Daoy (cell line): ENCODE data around the gene CNFN. TPM values are rescaled to one million over a fixed set of nuclear protein-coding genes. Genes with fewer than 3 reads are reported as not detected.

Source experiments
- DNase-seq: peaks from one replicate; pipeline ENCODE4 v3.0.0-alpha.2; 2015; ENCODE audit warnings: low read depth
- total RNA-seq: library from RNA; depleted of rRNA; stranded (reverse); fragments of >200 nt; shearing (Covaris generic); gene quantifications from 2 replicates; pipeline ENCODE4 v1.2.3, GENCODE V29; 2014

Gene CNFN
- total RNA-seq, 1 experiment from 2014 or later: 2.0 TPM

DNA sequence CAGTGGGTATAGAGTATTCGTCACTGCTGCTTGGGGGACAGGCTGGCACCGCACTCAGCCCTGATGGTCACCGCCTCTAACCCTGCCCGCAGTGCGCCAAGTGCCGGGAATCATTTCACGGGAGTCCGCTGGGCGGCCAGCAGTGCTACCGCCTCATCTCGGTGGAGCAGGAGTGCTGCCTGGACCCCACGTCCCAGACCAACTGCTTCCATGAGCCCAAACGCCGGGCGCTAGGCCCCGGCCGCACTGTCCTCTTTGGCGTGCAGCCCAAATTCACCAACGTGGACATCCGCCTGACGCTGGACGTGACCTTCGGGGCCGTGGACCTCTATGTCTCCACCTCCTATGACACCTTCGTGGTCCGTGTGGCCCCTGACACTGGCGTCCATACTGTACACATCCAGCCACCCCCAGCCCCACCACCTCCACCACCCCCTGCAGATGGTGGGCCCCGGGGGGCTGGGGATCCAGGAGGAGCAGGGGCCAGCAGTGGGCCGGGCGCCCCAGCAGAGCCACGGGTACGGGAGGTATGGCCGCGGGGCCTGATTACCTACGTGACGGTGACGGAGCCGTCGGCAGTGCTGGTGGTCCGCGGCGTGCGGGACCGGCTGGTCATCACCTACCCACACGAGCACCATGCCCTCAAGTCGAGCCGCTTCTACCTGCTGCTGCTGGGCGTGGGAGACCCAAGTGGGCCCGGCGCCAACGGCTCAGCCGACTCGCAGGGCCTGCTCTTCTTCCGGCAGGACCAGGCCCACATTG, 14.5 kb downstream of the CNFN start:
- no peak for DNase-seq

DNA sequence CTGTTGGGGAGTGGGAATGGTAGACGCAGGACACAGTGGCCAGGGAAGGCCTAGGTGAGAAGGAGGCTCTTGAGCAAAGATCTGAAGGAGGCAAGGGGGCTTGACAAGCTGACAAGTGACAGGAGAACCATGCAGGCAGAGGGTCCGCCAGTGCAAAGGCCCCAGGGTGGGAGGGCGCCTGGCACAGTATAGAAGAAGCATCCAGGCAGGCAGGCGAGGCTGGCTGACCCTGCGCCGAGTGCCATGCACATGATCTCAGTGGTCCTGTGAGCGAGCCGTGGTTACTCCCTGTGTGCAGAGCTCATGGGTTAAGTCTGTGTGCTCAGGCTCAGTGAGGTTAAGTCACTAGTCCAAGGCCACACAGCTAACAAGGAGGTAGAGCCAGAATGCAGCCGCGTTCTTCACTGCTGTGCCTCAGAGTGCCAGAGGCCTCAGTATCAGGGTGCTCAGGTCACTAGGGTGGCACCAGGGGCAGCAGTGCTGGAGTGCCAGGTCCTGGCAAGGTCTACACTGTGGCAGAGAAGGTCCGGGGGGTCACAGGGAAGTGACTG, 15.2 kb downstream of the CNFN start:
- no peak for DNase-seq

DNA sequence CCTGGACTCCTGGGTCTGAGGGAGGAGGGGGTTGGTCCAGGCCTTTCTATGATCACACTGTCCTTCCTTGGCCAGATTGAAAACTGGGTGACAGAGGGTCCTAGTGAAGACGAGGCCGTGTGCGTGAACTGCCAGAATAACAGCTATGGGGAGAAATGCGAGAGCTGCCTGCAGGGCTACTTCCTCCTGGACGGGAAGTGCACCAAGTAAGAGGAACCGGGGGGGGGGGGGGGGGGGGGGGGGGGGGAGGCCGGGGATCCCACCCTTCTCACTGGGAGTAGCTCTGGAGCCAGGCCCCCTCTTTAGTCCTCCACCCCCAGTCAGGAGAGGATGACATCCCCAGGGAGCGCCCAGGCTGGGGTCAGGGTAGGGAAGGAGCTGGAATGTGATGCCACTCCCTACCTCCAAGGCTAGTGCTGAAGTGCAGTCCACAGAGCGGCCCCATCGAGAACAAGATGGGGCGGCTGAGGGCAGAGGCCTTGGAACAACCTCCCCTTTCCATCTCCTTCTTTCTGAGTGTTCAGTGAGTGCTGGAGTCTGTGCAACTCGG, 19.4 kb downstream of the CNFN start:
- DNase-seq: no peak

DNA sequence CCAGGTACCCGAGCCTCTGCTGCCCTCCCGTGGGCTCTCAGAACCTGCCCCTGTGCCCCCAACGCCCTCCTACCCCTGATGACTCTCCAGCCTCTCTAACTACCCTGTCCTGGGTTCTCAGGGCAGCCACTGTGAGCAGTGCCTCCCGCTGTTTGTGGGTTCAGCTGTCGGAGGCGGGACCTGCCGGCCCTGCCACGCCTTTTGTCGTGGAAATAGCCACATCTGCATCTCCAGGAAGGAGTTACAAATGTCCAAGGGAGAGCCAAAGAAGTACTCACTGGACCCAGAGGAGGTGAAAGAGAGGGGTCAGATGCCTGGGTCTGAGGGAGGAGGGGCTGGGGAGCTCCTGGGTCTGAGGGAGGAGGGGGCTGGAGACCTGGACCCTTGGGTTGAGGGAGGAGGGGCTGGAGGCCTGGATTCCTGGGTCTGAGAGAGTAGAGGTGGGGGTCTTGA, 20.0 kb downstream of the CNFN start:
- no peak for DNase-seq

DNA sequence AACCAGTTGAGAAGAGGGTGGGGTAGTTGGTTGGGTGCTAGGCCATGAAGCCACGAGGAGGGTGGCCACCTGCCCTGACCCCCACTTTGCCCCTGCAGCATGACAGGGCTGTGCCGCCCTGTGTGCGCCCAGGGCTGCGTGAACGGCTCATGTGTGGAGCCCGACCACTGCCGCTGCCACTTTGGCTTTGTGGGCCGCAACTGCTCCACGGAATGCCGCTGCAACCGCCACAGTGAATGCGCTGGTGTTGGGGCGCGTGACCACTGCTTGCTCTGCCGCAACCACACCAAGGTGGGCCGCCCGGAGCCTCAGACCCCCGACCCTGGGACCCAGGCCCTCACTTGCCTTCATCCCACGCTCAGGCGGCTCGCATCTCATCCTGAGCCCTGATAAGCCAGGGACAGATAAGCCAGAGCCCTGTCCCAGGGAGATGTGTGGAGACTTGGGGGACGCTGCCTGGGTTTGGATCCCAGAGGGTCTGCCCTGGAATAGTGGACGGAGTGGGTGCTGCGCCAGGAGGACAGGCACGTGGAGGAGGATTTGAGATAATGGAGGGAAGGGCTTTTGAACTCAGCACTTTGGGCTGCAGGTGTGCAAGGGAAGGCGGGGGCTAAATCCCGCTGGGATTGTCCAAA, 20.5 kb downstream of the CNFN start:
- no peak for DNase-seq

DNA sequence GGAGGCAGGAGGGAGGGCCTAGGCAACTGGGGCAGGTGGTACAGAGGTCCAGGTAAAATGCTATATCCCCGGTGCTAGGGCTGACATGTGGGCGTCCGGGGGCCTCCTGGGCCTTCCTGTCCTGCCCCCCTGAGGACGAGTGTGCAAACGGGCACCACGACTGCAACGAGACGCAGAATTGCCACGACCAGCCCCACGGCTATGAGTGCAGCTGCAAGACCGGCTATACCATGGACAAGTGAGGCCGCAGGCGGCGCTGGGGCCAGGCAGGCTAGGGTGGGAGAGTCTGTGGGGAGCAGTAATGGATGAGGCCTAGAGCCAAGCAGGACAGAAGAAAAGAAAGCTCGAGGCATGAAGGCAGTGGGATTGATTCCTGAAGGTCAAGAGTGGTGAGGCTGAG, 21.3 kb downstream of the CNFN start:
- DNase-seq: no peak

DNA sequence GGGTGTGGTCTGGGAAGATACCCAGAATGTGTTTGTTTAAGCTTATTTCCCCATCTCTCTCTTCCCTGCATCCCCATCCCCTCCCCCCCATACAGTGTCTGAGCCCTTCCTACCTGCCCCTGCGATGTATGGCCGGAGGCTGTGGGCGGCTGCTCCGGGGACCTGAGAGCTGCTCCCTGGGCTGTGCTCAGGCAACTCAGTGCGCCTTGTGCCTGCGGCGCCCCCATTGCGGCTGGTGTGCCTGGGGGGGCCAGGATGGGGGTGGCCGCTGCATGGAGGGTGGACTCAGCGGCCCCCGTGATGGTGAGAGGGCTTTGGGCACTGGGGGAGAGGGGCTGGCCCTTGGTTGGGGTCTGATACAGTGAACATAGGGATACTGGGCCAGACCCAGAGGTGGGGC, 21.7 kb downstream of the CNFN start:
- DNase-seq: no peak

DNA sequence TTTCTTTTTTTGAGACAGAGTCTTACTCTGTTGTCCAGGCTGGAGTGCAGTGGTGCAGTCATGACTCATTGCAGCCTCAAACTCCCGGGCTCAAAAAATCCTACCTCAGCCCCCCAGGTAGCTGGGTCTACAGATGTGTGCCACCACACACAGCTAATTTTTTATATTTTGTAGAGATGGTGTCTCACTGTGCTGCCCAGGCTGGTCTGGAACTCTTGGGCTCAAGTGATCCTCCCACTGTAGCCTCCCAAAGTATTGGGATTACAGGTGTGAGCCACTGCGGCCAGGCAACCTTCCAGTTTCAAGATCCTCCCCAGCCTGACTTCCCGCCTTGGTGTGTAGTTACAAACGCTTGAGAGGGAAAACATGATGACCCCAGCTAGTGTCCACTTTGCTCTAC, 22.2 kb downstream of the CNFN start:
- no peak for DNase-seq

DNA sequence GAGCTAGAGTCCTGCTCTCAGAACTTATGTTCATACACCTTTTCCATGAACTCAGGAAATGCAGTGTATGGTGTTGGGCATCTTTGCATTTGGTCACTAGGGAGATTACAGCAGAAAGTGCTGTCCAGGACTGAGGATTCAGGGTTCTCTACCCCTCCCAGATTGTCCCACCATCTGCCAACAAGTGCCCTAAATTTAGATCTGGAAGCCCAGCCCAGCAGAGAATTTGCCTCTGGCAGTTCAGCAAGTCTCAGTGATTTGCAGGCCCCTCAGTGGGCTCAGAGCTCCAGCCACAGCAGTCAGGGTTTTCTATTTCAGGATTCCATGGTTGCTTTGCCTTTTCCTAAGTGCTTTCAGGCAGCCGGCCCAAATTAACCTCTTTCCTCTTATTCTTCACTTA, 23.4 kb downstream of the CNFN start:
- DNase-seq: no peak

DNA sequence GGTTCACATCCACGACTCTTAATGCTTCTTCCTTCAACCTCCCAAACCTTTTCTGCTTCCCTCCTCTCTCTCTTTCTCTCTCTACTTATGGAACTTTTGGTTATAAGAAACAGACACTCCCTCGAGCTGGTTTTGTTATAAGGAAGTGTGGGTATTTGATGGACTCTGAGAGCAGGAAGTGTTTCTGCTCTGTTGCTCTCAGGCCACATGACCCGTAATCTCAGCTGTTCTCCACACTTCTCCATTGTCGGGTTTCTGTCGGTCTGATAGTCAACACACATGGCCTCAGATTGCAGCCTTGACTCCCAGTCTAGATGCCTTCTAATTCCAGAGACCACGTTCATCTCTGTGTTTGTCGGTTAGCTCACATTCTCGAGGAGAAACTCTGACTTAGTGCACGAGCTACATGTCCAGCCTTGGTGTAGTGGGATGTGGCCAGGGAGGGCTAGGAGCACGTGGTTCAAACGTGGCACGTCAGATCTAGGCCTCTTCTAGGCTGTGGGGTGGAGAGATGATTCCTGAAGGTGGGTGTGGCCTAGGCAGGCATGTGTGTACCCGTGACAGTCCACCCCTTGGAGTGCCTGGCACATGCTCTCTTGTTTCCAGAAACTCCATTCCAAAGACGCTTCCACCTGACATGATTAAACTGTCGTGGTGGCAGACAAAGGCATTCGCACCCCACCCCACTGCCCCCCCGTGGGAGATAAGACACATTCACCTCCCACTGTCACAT, 26.3 kb downstream of the CNFN start:
- no peak for DNase-seq

DNA sequence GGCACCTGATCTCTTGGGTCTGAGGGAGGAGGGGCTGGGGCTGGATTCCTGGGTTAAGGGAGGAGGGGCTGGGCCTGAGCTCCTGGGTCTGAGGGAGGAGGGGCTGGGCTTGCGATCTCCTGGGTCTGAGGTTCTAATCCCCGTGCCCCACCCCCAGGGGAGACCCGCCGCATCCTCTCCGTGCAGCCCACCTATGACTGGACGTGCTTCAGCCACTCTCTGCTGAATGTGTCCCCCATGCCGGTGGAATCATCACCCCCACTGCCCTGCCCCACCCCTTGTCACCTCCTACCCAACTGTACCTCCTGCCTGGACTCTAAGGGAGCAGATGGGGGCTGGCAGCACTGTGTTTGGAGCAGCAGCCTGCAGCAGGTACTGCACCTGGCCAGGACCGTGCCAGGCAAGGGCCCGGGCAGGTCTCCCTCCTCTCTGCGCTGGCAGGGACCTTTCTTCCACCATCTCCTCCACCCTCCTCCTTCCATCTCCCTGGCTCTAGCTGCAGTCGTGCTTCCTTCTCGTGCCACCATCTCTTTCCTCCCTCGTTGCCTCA, 27.1 kb downstream of the CNFN start:
- no peak for DNase-seq

DNA sequence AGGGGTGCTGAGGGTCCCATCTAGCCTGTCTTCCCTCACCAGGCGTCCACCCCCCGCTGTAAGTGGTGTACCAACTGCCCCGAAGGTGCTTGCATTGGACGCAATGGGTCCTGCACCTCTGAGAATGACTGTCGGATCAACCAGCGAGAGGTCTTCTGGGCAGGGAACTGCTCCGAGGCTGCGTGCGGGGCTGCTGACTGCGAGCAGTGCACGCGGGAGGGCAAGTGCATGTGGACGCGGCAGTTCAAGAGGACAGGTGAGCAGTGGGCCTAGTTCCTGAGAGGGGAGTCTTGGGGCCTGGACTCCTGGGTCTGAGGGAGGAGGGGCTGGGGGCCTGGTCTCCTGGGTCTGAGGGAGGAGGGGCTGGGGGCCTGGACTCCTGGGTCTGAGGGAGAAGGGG, 27.8 kb downstream of the CNFN start:
- no peak for DNase-seq

DNA sequence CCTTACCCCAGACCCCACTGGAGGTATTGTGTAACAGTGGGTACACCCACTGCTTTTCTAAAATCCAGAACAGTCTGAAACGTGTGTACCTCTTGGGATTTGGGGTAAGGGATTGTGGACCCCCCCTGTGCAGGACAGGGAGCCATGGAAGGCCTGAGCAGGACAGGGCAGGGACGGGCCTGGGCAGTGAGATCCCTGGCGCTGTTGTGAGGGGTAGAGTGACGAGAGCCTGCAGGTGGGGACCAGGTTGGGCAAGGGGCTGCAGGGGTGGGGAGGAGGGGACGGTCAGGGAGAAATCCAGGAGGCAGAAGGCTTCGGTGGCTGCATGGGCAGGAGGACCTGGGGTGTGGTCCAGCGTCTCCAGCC, 28.6 kb downstream of the CNFN start:
- no peak for DNase-seq

DNA sequence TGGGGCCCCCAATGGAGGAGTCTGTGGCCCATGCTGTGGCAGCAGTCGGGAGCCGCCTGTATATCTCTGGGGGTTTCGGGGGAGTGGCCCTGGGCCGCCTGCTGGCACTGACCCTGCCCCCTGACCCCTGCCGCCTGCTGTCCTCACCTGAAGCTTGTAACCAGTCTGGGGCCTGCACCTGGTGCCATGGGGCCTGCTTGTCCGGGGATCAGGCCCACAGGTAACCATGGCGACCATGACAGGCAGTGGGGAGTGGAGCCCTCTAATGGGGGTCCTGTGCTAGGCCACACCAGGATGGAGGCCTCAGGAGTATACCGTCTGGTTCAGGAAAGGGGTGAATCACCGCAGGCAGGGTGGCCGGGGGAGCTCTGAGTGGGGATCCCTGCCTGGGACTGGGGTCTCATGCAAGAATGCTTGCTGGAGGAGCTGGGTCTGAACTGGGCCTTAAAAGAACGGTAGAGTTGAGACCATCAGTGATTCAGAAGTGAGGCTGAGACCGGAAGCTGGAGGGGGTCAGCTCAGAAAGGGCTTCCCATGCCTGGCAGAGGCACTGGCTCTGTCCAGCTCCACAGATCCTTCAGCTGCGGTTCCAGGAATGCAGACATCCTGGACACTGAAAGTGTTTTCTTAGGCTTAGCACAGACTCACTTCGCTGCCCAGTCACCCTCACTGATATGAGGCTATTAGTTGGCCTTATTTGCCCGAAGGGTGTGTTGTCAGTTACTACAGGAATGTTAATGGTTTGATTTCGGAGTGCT, 29.1 kb downstream of the CNFN start:
- peak; percentile 30 for DNase-seq

DNA sequence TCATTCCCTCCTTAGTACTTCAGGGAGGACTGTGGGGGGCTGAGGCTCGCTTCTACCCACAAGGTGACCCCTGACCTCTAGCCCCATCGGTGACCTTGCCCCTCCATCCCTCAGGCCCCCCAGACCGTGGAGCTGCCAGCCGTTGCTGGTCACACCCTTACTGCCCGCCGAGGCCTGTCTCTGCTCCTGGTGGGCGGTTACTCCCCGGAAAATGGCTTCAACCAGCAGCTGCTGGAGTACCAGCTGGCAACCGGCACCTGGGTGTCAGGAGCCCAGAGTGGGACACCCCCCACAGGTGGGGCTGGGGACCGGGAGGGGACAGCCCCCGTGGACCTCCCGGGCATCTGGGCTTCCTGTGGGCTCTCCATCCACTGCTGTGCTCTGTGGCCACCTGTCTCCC, 32.8 kb downstream of the CNFN start:
- DNase-seq: no peak

DNA sequence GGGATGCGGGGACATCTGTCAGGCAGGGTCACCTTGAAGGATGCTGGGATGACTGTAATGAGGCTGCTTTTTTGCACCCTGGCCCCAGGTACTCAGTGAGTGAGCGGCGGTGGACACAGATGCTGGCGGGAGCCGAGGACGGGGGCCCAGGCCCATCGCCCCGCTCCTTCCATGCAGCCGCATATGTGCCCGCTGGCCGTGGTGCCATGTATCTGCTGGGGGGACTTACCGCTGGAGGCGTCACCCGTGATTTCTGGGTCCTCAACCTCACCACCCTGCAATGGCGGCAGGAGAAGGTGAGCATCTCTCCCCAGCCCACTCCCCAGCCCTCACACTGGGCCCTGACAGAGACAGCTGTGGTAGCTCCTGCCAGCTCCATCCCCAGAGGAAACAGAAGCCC, 33.4 kb downstream of the CNFN start:
- DNase-seq: no peak

DNA sequence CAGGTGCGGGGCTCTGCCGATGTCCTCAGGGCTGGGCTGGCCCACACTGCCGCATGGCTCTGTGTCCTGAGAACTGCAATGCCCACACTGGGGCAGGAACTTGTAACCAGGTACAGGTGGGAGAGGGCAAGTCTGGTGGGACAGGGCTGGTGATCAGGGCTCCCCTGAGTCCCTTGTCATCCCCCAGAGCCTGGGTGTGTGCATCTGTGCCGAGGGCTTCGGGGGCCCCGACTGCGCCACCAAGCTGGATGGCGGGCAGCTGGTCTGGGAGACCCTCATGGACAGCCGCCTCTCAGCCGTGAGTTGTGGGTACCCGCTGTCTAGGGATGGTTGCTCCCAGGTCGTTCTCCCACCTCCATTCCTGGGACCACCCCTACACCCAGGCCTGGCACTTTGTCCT, 34.2 kb downstream of the CNFN start:
- no peak for DNase-seq

DNA sequence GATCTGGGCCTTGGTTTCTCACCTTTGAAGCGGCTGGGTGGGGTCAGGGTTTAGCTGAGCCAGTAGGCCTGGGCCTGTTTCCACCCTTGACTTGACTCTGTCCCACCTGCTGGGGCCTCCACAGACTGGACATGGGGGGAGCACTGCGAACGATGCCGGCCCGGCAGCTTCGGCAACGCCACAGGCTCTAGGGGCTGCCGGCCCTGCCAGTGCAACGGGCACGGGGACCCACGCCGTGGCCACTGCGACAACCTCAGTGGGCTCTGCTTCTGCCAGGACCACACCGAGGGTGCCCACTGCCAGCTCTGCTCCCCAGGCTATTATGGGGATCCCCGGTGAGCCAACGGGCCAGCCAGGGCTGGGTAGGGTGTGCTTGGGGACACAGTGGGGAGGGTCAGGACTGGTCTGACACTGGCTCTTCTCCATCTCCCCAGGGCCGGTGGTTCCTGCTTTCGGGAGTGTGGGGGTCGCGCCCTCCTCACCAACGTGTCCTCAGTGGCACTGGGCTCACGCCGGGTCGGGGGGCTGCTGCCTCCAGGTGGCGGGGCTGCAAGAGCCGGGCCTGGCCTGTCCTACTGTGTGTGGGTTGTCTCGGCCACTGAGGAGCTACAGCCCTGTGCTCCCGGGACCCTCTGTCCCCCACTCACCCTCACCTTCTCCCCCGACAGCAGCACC, 36.6 kb downstream of the CNFN start:
- DNase-seq: no peak

DNA sequence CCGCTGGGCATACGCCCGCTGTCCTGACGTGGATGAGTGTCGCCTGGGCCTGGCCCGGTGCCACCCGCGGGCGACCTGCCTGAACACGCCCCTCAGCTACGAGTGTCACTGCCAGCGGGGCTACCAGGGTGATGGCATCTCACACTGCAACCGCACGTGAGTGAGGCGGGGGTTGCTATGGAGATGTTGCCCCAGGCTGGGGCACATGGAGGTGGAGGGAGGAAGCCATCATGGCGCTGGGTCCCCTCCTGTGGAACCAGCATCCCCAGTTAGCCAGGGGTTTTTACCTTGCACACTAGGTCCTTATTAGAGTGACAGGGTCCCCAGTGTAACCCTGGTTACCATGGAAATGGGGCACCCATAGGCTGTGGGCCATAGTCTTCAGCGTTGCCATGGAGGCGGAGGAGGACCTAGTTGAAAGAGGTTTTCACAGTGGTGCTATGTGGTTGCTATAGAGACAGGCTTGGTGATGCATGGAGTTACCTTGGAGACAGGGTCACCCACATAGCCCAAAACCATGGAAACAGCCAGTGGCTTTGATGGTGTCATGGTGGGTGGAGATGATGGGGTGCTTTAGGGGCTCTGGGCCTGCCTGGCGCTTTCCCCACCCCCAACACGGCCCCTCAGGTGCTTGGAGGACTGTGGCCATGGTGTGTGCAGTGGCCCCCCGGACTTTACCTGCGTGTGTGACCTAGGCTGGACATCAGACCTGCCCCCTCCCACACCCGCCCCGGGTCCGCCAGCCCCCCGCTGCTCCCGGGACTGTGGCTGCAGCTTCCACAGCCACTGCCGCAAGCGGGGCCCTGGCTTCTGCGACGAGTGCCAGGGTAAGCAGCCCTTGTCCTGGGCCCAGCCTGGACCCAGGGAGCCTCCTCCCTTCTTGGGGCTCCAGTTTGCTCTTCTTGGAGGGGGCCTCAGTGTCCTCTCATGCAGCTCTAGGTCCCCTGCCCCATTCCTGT, 37.5 kb downstream of the CNFN start:
- DNase-seq: no peak
